BLaER1 (cell line): ENCODE data around the gene LRRC8C.

Source experiments
- H3K27ac ChIP-seq: shearing (Covaris generic); formaldehyde crosslinking; 2 replicates; pipeline ENCODE4 v1.8.1; 2022
- H3K27me3 ChIP-seq: shearing (Covaris generic); formaldehyde crosslinking; 2 replicates; pipeline ENCODE4 v1.8.1; 2022
- H3K36me3 ChIP-seq: shearing (Covaris generic); formaldehyde crosslinking; 2 replicates; pipeline ENCODE4 v1.8.1; 2022
- H3K4me1 ChIP-seq: shearing (Covaris generic); formaldehyde crosslinking; 2 replicates; pipeline ENCODE4 v1.8.1; 2022
- H3K4me2 ChIP-seq: shearing (Covaris generic); formaldehyde crosslinking; 2 replicates; pipeline ENCODE4 v1.8.1; 2022
- H3K4me3 ChIP-seq: shearing (Covaris generic); formaldehyde crosslinking; 2 replicates; pipeline ENCODE4 v1.8.1; 2022
- H3K9ac ChIP-seq: shearing (Covaris generic); formaldehyde crosslinking; 2 replicates; pipeline ENCODE4 v1.8.1; 2022
- H3K9me3 ChIP-seq: shearing (Covaris generic); formaldehyde crosslinking; 2 replicates; pipeline ENCODE4 v1.8.1; 2022
- H4K20me1 ChIP-seq: shearing (Covaris generic); formaldehyde crosslinking; 2 replicates; pipeline ENCODE4 v1.8.1; 2022
- Cebpa-rat ChIP-seq: shearing (Covaris generic); IDR thresholded peaks from 2 replicates; pipeline ENCODE4 v1.8.1; 2022

Gene LRRC8C

GRCh38 chr1:89710498-89711139 lies 77.7 kb downstream of the LRRC8C start:
- H4K20me1 ChIP-seq = no peaks in the 10 kb centered on the region

GRCh38 chr1:89711140-89711778 lies 78.3 kb downstream of the LRRC8C start:
- Histone ChIP-seq H3K9me3 (0 out of 2 replicates have a peak, but pooled peaks cover 8% of the 10 kb centered on the region), H3K4me3 (no peak overlapping the region), H3K4me2 (no peak overlapping the region), H3K27me3 (no peaks in the 10 kb centered on the region), H3K9ac (no peak overlapping the region), H3K4me1 (peaks cover 17% of the 10 kb centered on the region), H4K20me1 (no peaks in the 10 kb centered on the region), H3K36me3 (peaks cover 92% of the 10 kb centered on the region), H3K27ac (no peak overlapping the region)
- TF ChIP-seq Cebpa-rat = no peak

More at GRCh38 chr1:89710498-89711139, 77.7 kb downstream of the LRRC8C start:
- peaks cover 86% of the 10 kb centered on the region for H3K36me3 ChIP-seq
- H3K4me2 ChIP-seq = no peak overlapping the region
- H3K9ac ChIP-seq = no peak overlapping the region
- H3K27ac ChIP-seq = no peak overlapping the region
- no peak overlapping the region for H3K4me3 ChIP-seq
- H3K9me3 ChIP-seq = 0 out of 2 replicates have a peak, but pooled peaks cover 8% of the 10 kb centered on the region
- no peaks in the 10 kb centered on the region for H3K27me3 ChIP-seq
- H3K4me1 ChIP-seq = peaks cover 17% of the 10 kb centered on the region
- TF ChIP-seq Cebpa-rat = no peak

GRCh38 chr1:89712420-89712819 lies 79.5 kb downstream of the LRRC8C start:
- H4K20me1 ChIP-seq = no peaks in the 10 kb centered on the region
- no peaks in the 10 kb centered on the region for H3K27me3 ChIP-seq
- H3K9me3 ChIP-seq = 0 out of 2 replicates have a peak, but pooled peaks cover 8% of the 10 kb centered on the region
- H3K36me3 ChIP-seq = peaks cover 86% of the 10 kb centered on the region
- H3K27ac ChIP-seq = no peak overlapping the region
- peaks cover 14% of the 10 kb centered on the region for H3K4me1 ChIP-seq
- no peak overlapping the region for H3K4me3 ChIP-seq
- TF ChIP-seq Cebpa-rat = no peak
- H3K4me2 ChIP-seq = no peak overlapping the region
- no peak overlapping the region for H3K9ac ChIP-seq

- H3K4me3 ChIP-seq = no peak overlapping the region
- peaks cover 47% of the 10 kb centered on the region for H3K4me1 ChIP-seq
- no peaks in the 10 kb centered on the region for H3K27me3 ChIP-seq
- 0 out of 2 replicates have a peak, but pooled peaks cover 8% of the 10 kb centered on the region for H3K9me3 ChIP-seq
- no peak overlapping the region for H3K27ac ChIP-seq
- no peak overlapping the region for H3K9ac ChIP-seq
- no peak overlapping the region for H3K4me2 ChIP-seq
- no peaks in the 10 kb centered on the region for H4K20me1 ChIP-seq
- no peak for TF ChIP-seq Cebpa-rat
- peaks cover 56% of the 10 kb centered on the region for H3K36me3 ChIP-seq
Observed at GRCh38 chr1:89715677-89716076, 82.8 kb downstream of the LRRC8C start.

GRCh38 chr1:89719502-89720306 lies 86.8 kb downstream of the LRRC8C start:
- Histone ChIP-seq H3K9ac (no peak overlapping the region), H3K4me3 (no peak overlapping the region), H3K4me1 (peaks cover 81% of the 10 kb centered on the region), H3K27ac (peak overlapping the region; percentile 29; the same call in 1 of the 2 replicates), H3K27me3 (no peaks in the 10 kb centered on the region), H4K20me1 (no peaks in the 10 kb centered on the region), H3K4me2 (peak overlapping the region; percentile 49), H3K9me3 (no peaks in the 10 kb centered on the region), H3K36me3 (peaks cover 16% of the 10 kb centered on the region)
- no peak for TF ChIP-seq Cebpa-rat

- H3K9ac ChIP-seq = no peak overlapping the region
- H3K4me1 ChIP-seq = peaks cover 82% of the 10 kb centered on the region
- H3K4me2 ChIP-seq = peak overlapping the region; percentile 35; the same call in 1 of the 2 replicates
- H4K20me1 ChIP-seq = no peaks in the 10 kb centered on the region
- no peaks in the 10 kb centered on the region for H3K9me3 ChIP-seq
- H3K27ac ChIP-seq = no peak overlapping the region
- H3K4me3 ChIP-seq = no peak overlapping the region
- peaks cover 6% of the 10 kb centered on the region; the same call in 1 of the 2 replicates for H3K36me3 ChIP-seq
- no peaks in the 10 kb centered on the region for H3K27me3 ChIP-seq
- TF ChIP-seq Cebpa-rat = no peak
Observed at GRCh38 chr1:89720839-89721238, 87.9 kb downstream of the LRRC8C start.

- peaks cover 80% of the 10 kb centered on the region for H3K4me1 ChIP-seq
- no peak for TF ChIP-seq Cebpa-rat
Observed at GRCh38 chr1:89721351-89721750, 88.4 kb downstream of the LRRC8C start.

GRCh38 chr1:89723144-89723543 lies 90.2 kb downstream of the LRRC8C start:
- H3K4me1 ChIP-seq = peaks cover 77% of the 10 kb centered on the region
- no peaks in the 10 kb centered on the region; the same call in 1 of the 2 replicates for H3K9me3 ChIP-seq
- H3K4me3 ChIP-seq = no peak overlapping the region
- H3K27me3 ChIP-seq = no peaks in the 10 kb centered on the region
- TF ChIP-seq Cebpa-rat = no peak
- no peaks in the 10 kb centered on the region for H4K20me1 ChIP-seq
- 0 out of 2 replicates have a peak, but pooled peaks cover 4% of the 10 kb centered on the region for H3K36me3 ChIP-seq
- no peak overlapping the region for H3K9ac ChIP-seq
- H3K27ac ChIP-seq = no peak overlapping the region
- peak overlapping the region; percentile 58 for H3K4me2 ChIP-seq

More at GRCh38 chr1:89721351-89721750, 88.4 kb downstream of the LRRC8C start:
- Histone ChIP-seq H4K20me1 (no peaks in the 10 kb centered on the region), H3K9me3 (no peaks in the 10 kb centered on the region; the same call in 1 of the 2 replicates), H3K4me3 (no peak overlapping the region), H3K27me3 (no peaks in the 10 kb centered on the region), H3K36me3 (peaks cover 1% of the 10 kb centered on the region; the same call in 1 of the 2 replicates), H3K4me2 (peak overlapping the region; percentile 35), H3K9ac (no peak overlapping the region), H3K27ac (no peak overlapping the region)

GRCh38 chr1:89723863-89724262 lies 90.9 kb downstream of the LRRC8C start:
- TF ChIP-seq Cebpa-rat = 0 out of 2 replicates have a peak, but pooled peaks have one; percentile 33
- no peaks in the 10 kb centered on the region for H4K20me1 ChIP-seq
- H3K27me3 ChIP-seq = no peaks in the 10 kb centered on the region
- no peak overlapping the region for H3K4me3 ChIP-seq
- H3K4me2 ChIP-seq = peak overlapping the region; percentile 58
- H3K9ac ChIP-seq = no peak overlapping the region
- H3K9me3 ChIP-seq = no peaks in the 10 kb centered on the region; the same call in 1 of the 2 replicates
- 0 out of 2 replicates have a peak, but pooled peaks cover 4% of the 10 kb centered on the region for H3K36me3 ChIP-seq
- peaks cover 77% of the 10 kb centered on the region for H3K4me1 ChIP-seq
- peak overlapping the region; percentile 52; the same call in 1 of the 2 replicates for H3K27ac ChIP-seq
